Measurements from ENCODE around the gene WDR47. TPM values are rescaled to one million over a fixed set of nuclear protein-coding genes. Genes with fewer than 3 reads are reported as not detected.

WDR47 gene
- total RNA-seq, 1 donor from 2014 or later, result 17.3 TPM

- no peak overlapping the region for H3K27ac Mint-ChIP-seq
- Histone ChIP-seq H3F3A (ENCODE audit: low read depth) (no peaks in the 10 kb centered on the region), H4K20me1 (ENCODE audit: low read depth) (peaks cover 4% of the 10 kb centered on the region), H3K9ac (no peak overlapping the region), H3K4me3 (no peak overlapping the region), H3K36me3 (no peaks in the 10 kb centered on the region), H2AFZ (replicated peaks) (no peak overlapping the region), H3K9me3 (ENCODE audit: low read depth) (no peaks in the 10 kb centered on the region), H3K27me3 (no peaks in the 10 kb centered on the region), H3K4me2 (no peak overlapping the region), H3K4me1 (peaks cover 6% of the 10 kb centered on the region), H3K27ac (no peak overlapping the region), H3K79me2 (ENCODE audit: low read depth) (peaks cover 52% of the 10 kb centered on the region)
- DNase-seq (ENCODE audit: low spot score), result no peak
- no peaks in the 10 kb centered on the region for H3K9me3 Mint-ChIP-seq
- no peaks in the 10 kb centered on the region for H3K4me1 Mint-ChIP-seq
- no peak overlapping the region for H3K4me3 Mint-ChIP-seq
- H3K36me3 Mint-ChIP-seq, result peaks cover 38% of the 10 kb centered on the region
- H3K27me3 Mint-ChIP-seq (ENCODE audit: insufficient read depth, low read depth), result peaks cover 2% of the 10 kb centered on the region
- no peak for TF ChIP-seq EZH2phosphoT487 (IDR thresholded peaks at IDR 0.05)
- TF ChIP-seq EZH2 (IDR thresholded peaks at IDR 0.05), result no peak
- TF ChIP-seq CTCF (IDR thresholded peaks at IDR 0.05), result no peak
Measured at GRCh38 chr1:108955881-108956280, 86.0 kb downstream of the WDR47 start.

GRCh38 chr1:108955111-108955510 is 86.8 kb downstream of the WDR47 start:
- Mint-ChIP-seq H3K27me3 (ENCODE audit: insufficient read depth, low read depth) (peaks cover 2% of the 10 kb centered on the region), H3K9me3 (no peaks in the 10 kb centered on the region), H3K4me1 (no peaks in the 10 kb centered on the region), H3K4me3 (no peak overlapping the region), H3K27ac (no peak overlapping the region), H3K36me3 (peaks cover 33% of the 10 kb centered on the region)
- Histone ChIP-seq H3K79me2 (ENCODE audit: low read depth) (peaks cover 49% of the 10 kb centered on the region), H3K27ac (no peak overlapping the region), H3K4me1 (peaks cover 2% of the 10 kb centered on the region), H3K9ac (no peak overlapping the region), H2AFZ (replicated peaks) (no peak overlapping the region), H3K36me3 (no peaks in the 10 kb centered on the region), H3K9me3 (ENCODE audit: low read depth) (no peaks in the 10 kb centered on the region), H3K4me2 (no peak overlapping the region), H3F3A (ENCODE audit: low read depth) (no peaks in the 10 kb centered on the region), H3K27me3 (no peaks in the 10 kb centered on the region), H3K4me3 (no peak overlapping the region), H4K20me1 (ENCODE audit: low read depth) (peaks cover 4% of the 10 kb centered on the region)
- TF ChIP-seq EZH2phosphoT487 (IDR thresholded peaks at IDR 0.05) (no peak), EZH2 (IDR thresholded peaks at IDR 0.05) (no peak), CTCF (IDR thresholded peaks at IDR 0.05) (no peak)
- no peak for DNase-seq (ENCODE audit: low spot score)

GRCh38 chr1:108953452-108953851 is 88.5 kb downstream of the WDR47 start:
- peaks cover 42% of the 10 kb centered on the region for H3K79me2 ChIP-seq (ENCODE audit: low read depth)
- H3K27ac ChIP-seq, result no peak overlapping the region
- H3K4me2 ChIP-seq, result no peak overlapping the region
- peaks cover 4% of the 10 kb centered on the region for H4K20me1 ChIP-seq (ENCODE audit: low read depth)
- H3K9ac ChIP-seq, result no peak overlapping the region
- H2AFZ ChIP-seq (replicated peaks), result no peak overlapping the region
- H3K4me3 ChIP-seq, result no peak overlapping the region
- no peaks in the 10 kb centered on the region for H3F3A ChIP-seq (ENCODE audit: low read depth)
- Mint-ChIP-seq H3K4me1 (peaks cover 2% of the 10 kb centered on the region), H3K27me3 (ENCODE audit: insufficient read depth, low read depth) (peaks cover 2% of the 10 kb centered on the region), H3K27ac (no peak overlapping the region), H3K9me3 (no peaks in the 10 kb centered on the region), H3K4me3 (no peak overlapping the region), H3K36me3 (peaks cover 30% of the 10 kb centered on the region)
- peaks cover 4% of the 10 kb centered on the region for H3K4me1 ChIP-seq
- H3K9me3 ChIP-seq (ENCODE audit: low read depth), result no peaks in the 10 kb centered on the region
- TF ChIP-seq EZH2phosphoT487 (IDR thresholded peaks at IDR 0.05), result no peak
- no peak for TF ChIP-seq EZH2 (IDR thresholded peaks at IDR 0.05)
- TF ChIP-seq CTCF (IDR thresholded peaks at IDR 0.05), result no peak
- H3K36me3 ChIP-seq, result no peaks in the 10 kb centered on the region
- no peak for DNase-seq (ENCODE audit: low spot score)
- H3K27me3 ChIP-seq, result no peaks in the 10 kb centered on the region

Measured in neural progenitor cell (in vitro differentiated cells).